Spleen (tissue), 7 donors: ENCODE data around the gene FCAMR.

Experiments
- POLR2A ChIP-seq, 3 donors: fragments of 450-650 bp; IDR thresholded peaks; one replicate each; pipeline ENCODE4 v1.5.1; 2017; ENCODE audit warnings: antibody characterized with exemption in 3 of 3, mild to moderate bottlenecking in 1 of 3
- TF ChIP-seq, protein P1 (sequence below), 11 experiments: fragments of 200-600 bp in 7 of 11; fragments of 450-650 bp in 4 of 11; sonication (generic) in 4 of 11; IDR thresholded peaks in 8 of 11; conservative IDR thresholded peaks in 3 of 11; 1 replicate in 7 of 11; 2 replicates in 4 of 11; pipeline versions ENCODE4 v1.4.0 to v1.8.0; 2016 to 2021; ENCODE audit warnings: antibody characterized with exemption in 11 of 11, inconsistent platforms in 4 of 11, mild to moderate bottlenecking in 1 of 11
- donor health status: DM: no; HTN: no; CAD: no; lungs with moderate emphysema.
- donor health status: DM: no; HTN: no; CAD: no.
- donor health status: DM: no; HTN: no; CAD: no.

DNA sequence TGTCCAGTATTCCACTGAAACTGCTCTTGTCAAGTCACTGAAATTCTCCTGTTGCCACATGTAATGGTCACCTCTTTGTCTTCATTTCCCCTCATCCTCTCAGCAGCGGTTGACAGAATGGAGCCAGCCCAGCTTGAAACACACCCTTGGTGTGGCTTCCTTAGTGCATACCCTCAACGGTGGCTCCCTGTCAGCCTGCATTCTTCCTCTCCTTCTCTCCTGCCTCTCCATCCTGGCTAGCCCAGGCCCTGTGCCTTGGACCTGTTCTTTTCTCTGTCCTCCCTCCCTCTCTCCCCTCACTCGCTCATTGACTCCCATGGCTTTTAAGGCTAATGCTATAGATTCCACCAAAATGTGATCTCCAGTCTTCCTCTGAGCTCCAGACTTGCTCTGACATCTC, 52.2 kb downstream of the FCAMR start:
- TF ChIP-seq, protein P1, sequence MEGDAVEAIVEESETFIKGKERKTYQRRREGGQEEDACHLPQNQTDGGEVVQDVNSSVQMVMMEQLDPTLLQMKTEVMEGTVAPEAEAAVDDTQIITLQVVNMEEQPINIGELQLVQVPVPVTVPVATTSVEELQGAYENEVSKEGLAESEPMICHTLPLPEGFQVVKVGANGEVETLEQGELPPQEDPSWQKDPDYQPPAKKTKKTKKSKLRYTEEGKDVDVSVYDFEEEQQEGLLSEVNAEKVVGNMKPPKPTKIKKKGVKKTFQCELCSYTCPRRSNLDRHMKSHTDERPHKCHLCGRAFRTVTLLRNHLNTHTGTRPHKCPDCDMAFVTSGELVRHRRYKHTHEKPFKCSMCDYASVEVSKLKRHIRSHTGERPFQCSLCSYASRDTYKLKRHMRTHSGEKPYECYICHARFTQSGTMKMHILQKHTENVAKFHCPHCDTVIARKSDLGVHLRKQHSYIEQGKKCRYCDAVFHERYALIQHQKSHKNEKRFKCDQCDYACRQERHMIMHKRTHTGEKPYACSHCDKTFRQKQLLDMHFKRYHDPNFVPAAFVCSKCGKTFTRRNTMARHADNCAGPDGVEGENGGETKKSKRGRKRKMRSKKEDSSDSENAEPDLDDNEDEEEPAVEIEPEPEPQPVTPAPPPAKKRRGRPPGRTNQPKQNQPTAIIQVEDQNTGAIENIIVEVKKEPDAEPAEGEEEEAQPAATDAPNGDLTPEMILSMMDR (IDR thresholded peaks at IDR 0.05 in 8 of 11, conservative IDR thresholded peaks at IDR 0.05 in 3 of 11), result no peak
- TF ChIP-seq POLR2A (IDR thresholded peaks at IDR 0.05), result no peak
